Activated naive CD4-positive, alpha-beta T cell (primary cell): ENCODE results near the gene BCL11B.

Experiments
- DNase-seq, 4 experiments: peaks; one replicate each; lab custom pipeline; 2025; lab: John Stamatoyannopoulos, UW

Gene BCL11B

GRCh38 chr14:99267837-99268781 is 3.9 kb downstream of the BCL11B start:
- no peak for DNase-seq

- no peak for DNase-seq
Measured at GRCh38 chr14:99267381-99267780, 4.6 kb downstream of the BCL11B start.

GRCh38 chr14:99266181-99267178 is 5.5 kb downstream of the BCL11B start:
- peak; percentile 73 to 87 (median 81) for DNase-seq

- no peak for DNase-seq
Measured at GRCh38 chr14:99265571-99265970, 6.4 kb downstream of the BCL11B start.

- DNase-seq: no peak
Measured at GRCh38 chr14:99264691-99265450, 7.1 kb downstream of the BCL11B start.

GRCh38 chr14:99263564-99264330 is 8.2 kb downstream of the BCL11B start:
- DNase-seq: no peak

- DNase-seq: no peak
Measured at GRCh38 chr14:99262977-99263448, 9.0 kb downstream of the BCL11B start.

GRCh38 chr14:99261912-99262787 is 9.8 kb downstream of the BCL11B start:
- peak in 2 of 4 experiments; percentile 71 to 77 for DNase-seq

GRCh38 chr14:99260587-99261551 is 11.1 kb downstream of the BCL11B start:
- DNase-seq: peak in 2 of 4 experiments; percentile 44 to 60

GRCh38 chr14:99260116-99260515 is 11.9 kb downstream of the BCL11B start:
- no peak for DNase-seq

GRCh38 chr14:99258876-99259726 is 12.9 kb downstream of the BCL11B start:
- no peak for DNase-seq

- DNase-seq: no peak
Measured at GRCh38 chr14:99258341-99258861, 13.6 kb downstream of the BCL11B start.

GRCh38 chr14:99257673-99258221 is 14.2 kb downstream of the BCL11B start:
- DNase-seq: no peak

- no peak for DNase-seq
Measured at GRCh38 chr14:99257122-99257672, 14.8 kb downstream of the BCL11B start.

GRCh38 chr14:99256483-99256874 is 15.5 kb downstream of the BCL11B start:
- no peak for DNase-seq

GRCh38 chr14:99255621-99256482 is 16.1 kb downstream of the BCL11B start:
- no peak for DNase-seq
